Mammary epithelial cell (primary cell): ENCODE results near the gene ROBO1.

Experiments
- EZH2 ChIP-seq: IDR thresholded peaks from 2 replicates; pipeline ENCODE4 v1.6.1; 2012; ENCODE audit warnings: low read length, inconsistent platforms, borderline replicate concordance
- TF ChIP-seq, protein P1 (sequence below), 2 donors: IDR thresholded peaks in 1 of 2; conservative IDR thresholded peaks in 1 of 2; 2 replicates each; pipeline ENCODE4 v1.5.1; 2011 to 2012; ENCODE audit warnings: inconsistent platforms in 2 of 2, low read length in 2 of 2, mild to moderate bottlenecking in 2 of 2, control low read depth in 1 of 2, low read depth in 1 of 2; ENCODE audit not compliant: insufficient read depth in 1 of 2; ENCODE audit errors: extremely low read depth in 1 of 2

DNA sequence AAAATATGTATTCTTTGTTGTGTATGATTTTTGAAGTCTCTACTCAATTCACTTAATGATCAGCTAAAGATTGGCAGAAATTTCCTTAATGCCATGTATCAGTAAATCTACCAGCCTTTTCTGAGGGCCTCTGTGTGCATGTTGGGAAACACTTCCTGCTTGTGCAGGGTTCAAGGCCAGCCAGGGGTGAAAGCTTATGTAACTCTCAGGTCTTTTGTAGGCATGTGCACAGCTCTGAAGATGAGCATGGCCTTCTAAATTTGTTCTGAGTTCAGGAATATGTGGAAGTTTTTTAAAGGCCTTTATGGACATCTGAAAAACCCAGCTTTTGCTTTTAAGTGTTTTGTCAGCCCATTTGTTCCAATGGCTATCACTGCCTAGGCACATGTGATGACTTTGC is 82.7 kb downstream of the ROBO1 start:
- TF ChIP-seq, protein P1, sequence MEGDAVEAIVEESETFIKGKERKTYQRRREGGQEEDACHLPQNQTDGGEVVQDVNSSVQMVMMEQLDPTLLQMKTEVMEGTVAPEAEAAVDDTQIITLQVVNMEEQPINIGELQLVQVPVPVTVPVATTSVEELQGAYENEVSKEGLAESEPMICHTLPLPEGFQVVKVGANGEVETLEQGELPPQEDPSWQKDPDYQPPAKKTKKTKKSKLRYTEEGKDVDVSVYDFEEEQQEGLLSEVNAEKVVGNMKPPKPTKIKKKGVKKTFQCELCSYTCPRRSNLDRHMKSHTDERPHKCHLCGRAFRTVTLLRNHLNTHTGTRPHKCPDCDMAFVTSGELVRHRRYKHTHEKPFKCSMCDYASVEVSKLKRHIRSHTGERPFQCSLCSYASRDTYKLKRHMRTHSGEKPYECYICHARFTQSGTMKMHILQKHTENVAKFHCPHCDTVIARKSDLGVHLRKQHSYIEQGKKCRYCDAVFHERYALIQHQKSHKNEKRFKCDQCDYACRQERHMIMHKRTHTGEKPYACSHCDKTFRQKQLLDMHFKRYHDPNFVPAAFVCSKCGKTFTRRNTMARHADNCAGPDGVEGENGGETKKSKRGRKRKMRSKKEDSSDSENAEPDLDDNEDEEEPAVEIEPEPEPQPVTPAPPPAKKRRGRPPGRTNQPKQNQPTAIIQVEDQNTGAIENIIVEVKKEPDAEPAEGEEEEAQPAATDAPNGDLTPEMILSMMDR (conservative IDR thresholded peaks at IDR 0.05 in 1 of 2, IDR thresholded peaks at IDR 0.05 in 1 of 2; ENCODE audit: extremely low read depth in 1 of 2, insufficient read depth in 1 of 2, low read depth in 1 of 2, low read length in 2 of 2), result no peak
- TF ChIP-seq EZH2, result no peak
